Endothelial cell of umbilical vein (primary cell): ENCODE results near the gene SMARCAD1. TPM values are rescaled to one million over a fixed set of nuclear protein-coding genes. Genes with fewer than 3 reads are reported as not detected.

Experiments
- BruUV-seq: library from RNA; stranded (reverse); fragments of 400-500 nt; replicated peaks from 2 replicates; lab custom pipeline; 2021; lab: Mats Ljungman, UMichigan
- CTCF ChIA-PET: fragments of 300-600, 350-600 bp; sonication (Branson Sonifier 250); formaldehyde crosslinking; loops from one replicate; lab custom pipeline; 2021; ENCODE audit warnings: antibody characterized with exemption, inconsistent platforms; lab: Charles Lee
- POLR2A ChIA-PET: fragments of 300-600, 350-600 bp; sonication (Branson Sonifier 250); formaldehyde crosslinking; loops from one replicate; lab custom pipeline; 2021; ENCODE audit warnings: antibody characterized with exemption, inconsistent platforms; lab: Charles Lee
- DNase-seq: peaks from one replicate; pipeline ENCODE4 v3.0.0-alpha.2; 2011; ENCODE audit warnings: low read depth, low spot score
- FAIRE-seq: peaks from 2 replicates; lab custom pipeline; 2011; peaks lifted over from hg19 to GRCh38; lab: Jason Lieb, UNC
- H2AFZ ChIP-seq: 2 replicates; pipeline ENCODE4 v1.6.0; 2012; ENCODE audit warnings: low read depth, low read length, control low read depth, inconsistent platforms
- H3K27ac ChIP-seq: 2 replicates; pipeline ENCODE4 v1.5.1; 2011; ENCODE audit warnings: low read depth, mild to moderate bottlenecking, control low read depth, low read length, moderate library complexity; ENCODE audit not compliant: insufficient read depth
- H3K27me3 ChIP-seq, 2 experiments: 2 replicates each; pipeline versions ENCODE4 v1.6.0 to v1.6.1; 2011; ENCODE audit warnings: low read length in 2 of 2, mixed read lengths in 1 of 2; ENCODE audit not compliant: control insufficient read depth in 2 of 2, insufficient read depth in 2 of 2
- H3K36me3 ChIP-seq, 2 experiments: 2 replicates in 1 of 2; 3 replicates in 1 of 2; pipeline ENCODE4 v1.5.1; 2011; ENCODE audit warnings: low read length in 2 of 2, mild to moderate bottlenecking in 1 of 2, moderate library complexity in 1 of 2; ENCODE audit not compliant: control insufficient read depth in 2 of 2, insufficient read depth in 2 of 2; ENCODE audit errors: extremely low read depth in 1 of 2
- H3K4me1 ChIP-seq: 3 replicates; pipeline ENCODE4 v1.5.1; 2011; ENCODE audit warnings: mild to moderate bottlenecking, low read length; ENCODE audit not compliant: control insufficient read depth, insufficient read depth; ENCODE audit errors: extremely low read depth
- H3K4me2 ChIP-seq: 2 replicates; pipeline ENCODE4 v1.6.1; 2011; ENCODE audit warnings: low read length, control low read depth, mixed read lengths; ENCODE audit not compliant: insufficient read depth
- H3K4me3 ChIP-seq, 3 experiments: fragments of 200-600 bp in 1 of 3; sonication (generic), shearing (Covaris generic) in 1 of 3; replicated peaks in 1 of 3; 2 replicates each; pipeline ENCODE4 v1.5.1; 2011 to 2016; ENCODE audit warnings: control low read depth in 3 of 3, low read length in 3 of 3, mild to moderate bottlenecking in 2 of 3, inconsistent platforms in 1 of 3, low read depth in 1 of 3, moderate library complexity in 1 of 3; ENCODE audit not compliant: insufficient read depth in 1 of 3
- H3K79me2 ChIP-seq: 2 replicates; pipeline ENCODE4 v1.6.0; 2012; ENCODE audit warnings: low read length, inconsistent platforms; ENCODE audit not compliant: control insufficient read depth, insufficient read depth
- H3K9ac ChIP-seq: replicated peaks from 2 replicates; pipeline ENCODE3; 2011; ENCODE audit warnings: low read length, control low read depth; ENCODE audit not compliant: insufficient read depth; ENCODE audit errors: extremely low read depth
- H3K9me1 ChIP-seq: replicated peaks from 3 replicates; pipeline ENCODE4 v1.6.0; 2011; ENCODE audit warnings: mild to moderate bottlenecking, low read length; ENCODE audit not compliant: control insufficient read depth, insufficient read depth; ENCODE audit errors: extremely low read depth
- H3K9me3 ChIP-seq: replicated peaks from 2 replicates; pipeline ENCODE4 v1.5.1; 2012; ENCODE audit warnings: low read length, inconsistent platforms; ENCODE audit not compliant: control insufficient read depth, insufficient read depth
- H4K20me1 ChIP-seq: replicated peaks from 2 replicates; pipeline ENCODE3; 2011; ENCODE audit warnings: mild to moderate bottlenecking, low read length; ENCODE audit not compliant: control insufficient read depth, insufficient read depth; ENCODE audit errors: extremely low read depth
- EZH2 ChIP-seq: IDR thresholded peaks from 2 replicates; pipeline ENCODE4 v1.6.1; 2012; ENCODE audit warnings: borderline replicate concordance, low read depth, mild to moderate bottlenecking, moderate library complexity, low read length, inconsistent platforms; ENCODE audit not compliant: severe bottlenecking
- FOS ChIP-seq: IDR thresholded peaks from 2 replicates; pipeline ENCODE4 v1.6.1; 2011; ENCODE audit warnings: mild to moderate bottlenecking, low read length, moderate library complexity, borderline replicate concordance; ENCODE audit not compliant: insufficient read depth
- GATA2 ChIP-seq: IDR thresholded peaks from 2 replicates; pipeline ENCODE4 v1.7.0; 2011; ENCODE audit warnings: low read depth, mild to moderate bottlenecking, moderate library complexity, mixed read lengths, low read length; ENCODE audit not compliant: insufficient read length, insufficient read depth
- JUN ChIP-seq: IDR thresholded peaks from 2 replicates; pipeline ENCODE4 v1.6.1; 2011; ENCODE audit warnings: borderline replicate concordance, low read depth; ENCODE audit not compliant: insufficient read length, insufficient read depth
- MAX ChIP-seq: IDR thresholded peaks from 2 replicates; pipeline ENCODE4 v1.6.1; 2011; ENCODE audit not compliant: insufficient read depth, insufficient read length
- MYC ChIP-seq: IDR thresholded peaks from one replicate; pipeline ENCODE4 v1.6.1; 2011; ENCODE audit warnings: mild to moderate bottlenecking, low read depth, low read length
- POLR2A ChIP-seq: IDR thresholded peaks from 2 replicates; pipeline ENCODE4 v1.6.1; 2012; ENCODE audit warnings: low read depth, mild to moderate bottlenecking, control low read depth, low read length
- POLR2AphosphoS5 ChIP-seq: IDR thresholded peaks from 2 replicates; pipeline ENCODE4 v1.6.1; 2012; ENCODE audit warnings: low read depth, mild to moderate bottlenecking, control low read depth, low read length, moderate library complexity; ENCODE audit not compliant: insufficient read depth
- dilution Hi-C: fragments of 300-500 bp; cut with MboI; formaldehyde crosslinking; loops from one replicate; pipeline ENCODE4 v1.15.0; 2019; ENCODE audit warnings: low sequenced_read_pairs; ENCODE audit not compliant: extremely low pct_ligation_motif_present
- intact Hi-C: fragments of 100-400 bp; cut with micrococcal nuclease; formaldehyde crosslinking; loops from one replicate; pipeline ENCODE4 v1.10.0; 2022
- polyA plus RNA-seq, 4 experiments: library from polyadenylated mRNA; depleted of rRNA in 3 of 4; stranded (reverse) in 3 of 4; unstranded in 1 of 4; fragments of >200 nt; gene quantifications; 2 replicates each; pipeline versions ENCODE4 v1.2.1 to v1.2.3, GENCODE V29; 2011 to 2012; ENCODE audit warnings: missing spikeins in 1 of 4
- total RNA-seq: library from RNA; stranded (reverse); gene quantifications from 2 replicates; pipeline ENCODE4 v1.2.3, GENCODE V29; 2021
- TF ChIP-seq, protein P1 (sequence below), 2 donors: IDR thresholded peaks; 1 replicate in 1 of 2; 2 replicates in 1 of 2; pipeline ENCODE4 v1.5.1; 2011; ENCODE audit warnings: low read length in 2 of 2, mild to moderate bottlenecking in 2 of 2, moderate library complexity in 2 of 2, control low read depth in 1 of 2, inconsistent platforms in 1 of 2, low read depth in 1 of 2; ENCODE audit not compliant: insufficient read depth in 1 of 2; ENCODE audit errors: extremely low read depth in 1 of 2

The SMARCAD1 gene
- total and polyA plus RNA-seq, 2 donors (not counting 3 experiments of a cell fraction or from before 2014, with no cell fraction given), result 15.5 to 34.8 TPM

DNA sequence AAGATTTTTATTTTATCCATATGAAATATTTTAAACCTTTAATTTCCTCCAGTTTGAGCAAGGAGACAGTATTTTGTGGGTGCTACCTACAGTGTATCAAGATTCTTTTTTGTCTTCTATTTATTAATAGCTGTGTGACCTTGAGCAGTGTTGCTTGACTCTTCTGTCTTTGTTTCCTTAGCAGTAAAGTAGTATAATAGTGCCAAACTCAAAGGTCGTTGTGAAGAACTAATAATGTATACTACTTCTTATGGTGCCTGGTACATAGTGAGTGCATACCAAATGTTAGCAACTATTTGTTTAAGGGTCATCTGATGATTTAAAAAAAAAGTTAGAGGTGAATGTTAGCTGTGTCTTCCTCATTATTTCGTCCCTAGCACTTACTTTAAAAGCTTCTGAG, 30.5 kb downstream of the SMARCAD1 start:
- no peak overlapping the region for H3K4me3 ChIP-seq
- H3K79me2 ChIP-seq, result no peaks in the 10 kb centered on the region
- DNase-seq (no peak), FAIRE-seq (no peak)
- POLR2A ChIA-PET, result no interaction called here
- no peaks in the 10 kb centered on the region for H4K20me1 ChIP-seq
- dilution Hi-C loops, result no loop called here
- peaks cover 4% of the 10 kb centered on the region for H3K4me1 ChIP-seq
- H3K9me3 ChIP-seq, result no peaks in the 10 kb centered on the region
- H3K36me3 ChIP-seq, result peaks cover 4 to 6% of the 10 kb centered on the region in 2 experiments
- no peaks in the 10 kb centered on the region for H3K9me1 ChIP-seq
- CTCF ChIA-PET, result interaction anchor here (0.7 to 1.2 kb wide), 2 partner anchors 17 to 23 kb away, joined by 3 read pairs; no protein-coding TSS in a partner anchor
- no TSS peak for BruUV-seq
- H3K27ac ChIP-seq, result no peak overlapping the region
- H3K4me2 ChIP-seq, result no peak overlapping the region
- TF ChIP-seq GATA2 (no peak), MYC (no peak), EZH2 (no peak), MAX (no peak), POLR2A (no peak), POLR2AphosphoS5 (no peak), JUN (no peak), FOS (no peak)
- TF ChIP-seq, protein P1, sequence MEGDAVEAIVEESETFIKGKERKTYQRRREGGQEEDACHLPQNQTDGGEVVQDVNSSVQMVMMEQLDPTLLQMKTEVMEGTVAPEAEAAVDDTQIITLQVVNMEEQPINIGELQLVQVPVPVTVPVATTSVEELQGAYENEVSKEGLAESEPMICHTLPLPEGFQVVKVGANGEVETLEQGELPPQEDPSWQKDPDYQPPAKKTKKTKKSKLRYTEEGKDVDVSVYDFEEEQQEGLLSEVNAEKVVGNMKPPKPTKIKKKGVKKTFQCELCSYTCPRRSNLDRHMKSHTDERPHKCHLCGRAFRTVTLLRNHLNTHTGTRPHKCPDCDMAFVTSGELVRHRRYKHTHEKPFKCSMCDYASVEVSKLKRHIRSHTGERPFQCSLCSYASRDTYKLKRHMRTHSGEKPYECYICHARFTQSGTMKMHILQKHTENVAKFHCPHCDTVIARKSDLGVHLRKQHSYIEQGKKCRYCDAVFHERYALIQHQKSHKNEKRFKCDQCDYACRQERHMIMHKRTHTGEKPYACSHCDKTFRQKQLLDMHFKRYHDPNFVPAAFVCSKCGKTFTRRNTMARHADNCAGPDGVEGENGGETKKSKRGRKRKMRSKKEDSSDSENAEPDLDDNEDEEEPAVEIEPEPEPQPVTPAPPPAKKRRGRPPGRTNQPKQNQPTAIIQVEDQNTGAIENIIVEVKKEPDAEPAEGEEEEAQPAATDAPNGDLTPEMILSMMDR (IDR thresholded peaks at IDR 0.05; ENCODE audit: extremely low read depth in 1 of 2, insufficient read depth in 1 of 2, low read depth in 1 of 2, low read length in 2 of 2), result no peak
- H2AFZ ChIP-seq, result no peak overlapping the region
- no peaks in the 10 kb centered on the region for H3K27me3 ChIP-seq
- intact Hi-C loops, result no loop called here
- no peak overlapping the region for H3K9ac ChIP-seq
